GM12878 (cell line): Measurements from ENCODE around the gene YAP1. TPM values are rescaled to one million over a fixed set of nuclear protein-coding genes. Genes with fewer than 3 reads are reported as not detected.

Source experiments
- E4F1 ChIP-seq: fragments of 450-650 bp; IDR thresholded peaks from 2 replicates; pipeline ENCODE4 v1.6.1; 2018; ENCODE audit warnings: borderline replicate concordance, mild to moderate bottlenecking; ENCODE audit not compliant: partially characterized antibody
- IKZF2 ChIP-seq, 2 experiments: fragments of 450-650 bp; IDR thresholded peaks; 2 replicates each; pipeline ENCODE4 v1.6.1; 2017; ENCODE audit warnings: mild to moderate bottlenecking in 2 of 2, moderate library complexity in 2 of 2
- PRDM15 ChIP-seq: fragments of 450-650 bp; formaldehyde crosslinking; IDR thresholded peaks from 2 replicates; pipeline ENCODE4 v1.4.0; 2020; ENCODE audit warnings: mild to moderate bottlenecking, moderate library complexity
- SUPT20H ChIP-seq: IDR thresholded peaks from 2 replicates; pipeline ENCODE4 v1.6.1; 2011; ENCODE audit warnings: low read depth, mild to moderate bottlenecking, low read length, moderate library complexity, borderline replicate concordance; ENCODE audit not compliant: control insufficient read depth
- TCF3 ChIP-seq: IDR thresholded peaks from 2 replicates; pipeline ENCODE4 v1.6.1; 2012; ENCODE audit warnings: low read depth, mild to moderate bottlenecking, low read length, borderline replicate concordance; ENCODE audit not compliant: insufficient read depth
- ZBTB33 ChIP-seq: fragments of 450-650 bp; IDR thresholded peaks from 2 replicates; pipeline ENCODE4 v1.6.1; 2017; ENCODE audit warnings: mild to moderate bottlenecking
- polyA plus RNA-seq, 11 experiments: library from polyadenylated mRNA; depleted of rRNA in 4 of 11; unstranded in 6 of 11; stranded (reverse) in 5 of 11; fragments of >200 nt; fragmentation: Nextera tagmentation in 4 of 11; fragmentation: Illumina TruSeq in 1 of 11; extraction: Ambion mirVana in 4 of 11; extraction: Trizol in 1 of 11; gene quantifications; 1 replicate in 1 of 11; 2 replicates in 10 of 11; pipeline versions ENCODE4 v1.2.1 to v1.2.3, GENCODE V29; 2011 to 2016; ENCODE audit warnings: inconsistent platforms in 2 of 11, missing spikeins in 2 of 11, low read depth in 1 of 11
- total RNA-seq, 4 experiments: library from RNA; depleted of rRNA in 3 of 4; stranded (reverse); fragments of >200 nt in 3 of 4; fragmentation: Illumina TruSeq in 1 of 4; extraction: Trizol in 1 of 4; gene quantifications; 2 replicates each; pipeline versions ENCODE4 v1.2.1 to v1.2.3, GENCODE V29; 2013 to 2021

YAP1 gene
- total and polyA plus RNA-seq, 10 of the 15 experiments (the other 5 are each of a cell fraction or from before 2014, with no cell fraction given): 0.03 to 0.33 (median 0.10) TPM; not detected in 6

GRCh38 chr11:102194257-102194656 is 84.0 kb downstream of the YAP1 start (continued):
- TF ChIP-seq ZBTB33: no peak
- TF ChIP-seq E4F1: no peak
- TF ChIP-seq TCF3: no peak
- no peak for TF ChIP-seq SUPT20H
- no peak for TF ChIP-seq PRDM15
- no peak for TF ChIP-seq IKZF2 (IDR thresholded peaks at IDR 0.05)
